Cardiac fibroblast (primary cell): Measurements from ENCODE around the gene HSPH1.

ENCODE experiments used
- DNase-seq, 2 donors: peaks; one replicate each; pipeline versions ENCODE4 v3.0.0 to v3.0.0-alpha.2; 2010; ENCODE audit warnings: low read depth in 2 of 2
- H3K4me3 ChIP-seq, 2 donors: replicated peaks in 1 of 2; 1 replicate in 1 of 2; 2 replicates in 1 of 2; pipeline ENCODE4 v1.5.1; 2011; ENCODE audit warnings: low read depth in 2 of 2, low read length in 2 of 2, mild to moderate bottlenecking in 2 of 2, moderate library complexity in 1 of 2
- CTCF ChIP-seq: IDR thresholded peaks from one replicate; pipeline ENCODE4 v1.5.1; 2011; ENCODE audit warnings: low read depth, mild to moderate bottlenecking, low read length, inconsistent platforms

Gene HSPH1

GRCh38 chr13:31168166-31168565 is 6.5 kb upstream of the HSPH1 start:
- H3K4me3 ChIP-seq = no peak overlapping the region
- TF ChIP-seq CTCF = no peak
- no peak for DNase-seq

- TF ChIP-seq CTCF = no peak
- no peak overlapping the region for H3K4me3 ChIP-seq
- DNase-seq = peak in 1 of 2 donors; percentile 21
Measured at GRCh38 chr13:31167490-31167889, 5.8 kb upstream of the HSPH1 start.

- no peak for DNase-seq
Measured at GRCh38 chr13:31166591-31166990, 4.9 kb upstream of the HSPH1 start.

GRCh38 chr13:31162151-31163008 is 676 bp upstream of the HSPH1 start:
- TF ChIP-seq CTCF = no peak
- DNase-seq = peak; percentile 99
- H3K4me3 ChIP-seq = peak overlapping the region; percentile 94 to 99

More at GRCh38 chr13:31166591-31166990, 4.9 kb upstream of the HSPH1 start:
- TF ChIP-seq CTCF = no peak
- H3K4me3 ChIP-seq = no peak overlapping the region

GRCh38 chr13:31160857-31161556 is 697 bp downstream of the HSPH1 start:
- peak overlapping the region; percentile 94 to 99 for H3K4me3 ChIP-seq
- peak; percentile 73 to 84 for DNase-seq
- no peak for TF ChIP-seq CTCF

GRCh38 chr13:31159306-31159705 is 2.4 kb downstream of the HSPH1 start:
- no peak for TF ChIP-seq CTCF
- peak overlapping the region in 1 of 2 donors; percentile 94 for H3K4me3 ChIP-seq
- DNase-seq = no peak
